Measurements from ENCODE around the gene COIL. TPM values are rescaled to one million over a fixed set of nuclear protein-coding genes. Genes with fewer than 3 reads are reported as not detected.

COIL gene
- polyA plus RNA-seq, 1 donor = 16.3 TPM

GRCh38 chr17:56935461-56935860 lies 25.4 kb downstream of the COIL start:
- no peak for DNase-seq (ENCODE audit: low read depth)

GRCh38 chr17:56934280-56934679 lies 26.6 kb downstream of the COIL start:
- DNase-seq (ENCODE audit: low read depth) = no peak

GRCh38 chr17:56933868-56934267 lies 27.0 kb downstream of the COIL start:
- no peak for DNase-seq (ENCODE audit: low read depth)

- DNase-seq (ENCODE audit: low read depth) = no peak
Observed at GRCh38 chr17:56933151-56933745, 27.6 kb downstream of the COIL start.

DNA sequence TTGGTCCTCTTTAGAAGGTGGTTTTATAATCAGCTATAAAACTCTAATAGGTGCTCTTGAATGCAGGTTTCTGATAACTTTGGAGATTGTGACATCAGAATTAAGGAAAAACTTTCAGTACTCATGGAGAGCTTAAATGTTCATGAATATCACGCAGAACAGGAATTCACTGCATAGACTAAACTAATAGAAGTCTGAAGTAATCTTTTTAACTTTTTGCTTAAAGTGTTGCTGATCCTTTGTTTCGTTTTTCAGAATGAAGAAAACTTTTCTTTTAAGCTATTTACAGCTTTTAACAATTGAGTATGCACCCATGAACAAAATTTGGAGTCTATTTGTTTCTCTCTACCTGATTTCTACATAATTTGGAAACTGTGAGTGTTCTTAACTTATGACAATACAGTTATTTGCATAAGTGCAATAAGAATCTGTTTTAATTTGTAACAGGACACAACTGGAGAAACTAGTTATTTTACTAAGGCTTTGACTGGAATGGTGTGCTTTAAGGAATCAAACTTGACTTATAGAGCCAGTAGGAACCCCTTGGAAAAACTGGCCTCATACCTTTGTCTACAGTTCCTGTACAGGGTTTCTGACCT lies 30.0 kb downstream of the COIL start:
- DNase-seq (ENCODE audit: low read depth) = no peak

- no peak for DNase-seq (ENCODE audit: low read depth)
Observed at GRCh38 chr17:56929362-56929969, 31.4 kb downstream of the COIL start.

- no peak for DNase-seq (ENCODE audit: low read depth)
Observed at GRCh38 chr17:56928586-56928985, 32.3 kb downstream of the COIL start.

GRCh38 chr17:56926704-56927103 lies 34.1 kb downstream of the COIL start:
- no peak for DNase-seq (ENCODE audit: low read depth)

DNA sequence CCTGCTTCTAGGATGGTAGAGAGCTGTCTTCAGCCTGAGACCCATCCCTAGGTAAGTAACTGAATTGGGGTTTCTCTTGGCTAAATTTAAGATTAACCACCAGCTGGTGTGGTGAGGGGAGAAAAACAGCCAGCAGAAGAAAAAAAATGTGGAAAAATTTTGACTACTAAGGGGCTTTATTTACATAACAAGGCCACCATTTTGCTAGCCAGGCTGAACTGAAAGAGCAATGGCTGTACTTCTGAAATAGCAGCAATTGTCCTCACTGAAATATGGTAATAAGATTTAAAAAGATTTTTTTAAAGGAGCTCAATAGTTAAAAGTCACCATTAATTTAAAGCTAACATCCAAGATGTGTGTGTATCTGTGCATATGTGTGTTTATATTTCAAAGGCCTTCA lies 34.6 kb downstream of the COIL start:
- no peak for DNase-seq (ENCODE audit: low read depth)

DNA sequence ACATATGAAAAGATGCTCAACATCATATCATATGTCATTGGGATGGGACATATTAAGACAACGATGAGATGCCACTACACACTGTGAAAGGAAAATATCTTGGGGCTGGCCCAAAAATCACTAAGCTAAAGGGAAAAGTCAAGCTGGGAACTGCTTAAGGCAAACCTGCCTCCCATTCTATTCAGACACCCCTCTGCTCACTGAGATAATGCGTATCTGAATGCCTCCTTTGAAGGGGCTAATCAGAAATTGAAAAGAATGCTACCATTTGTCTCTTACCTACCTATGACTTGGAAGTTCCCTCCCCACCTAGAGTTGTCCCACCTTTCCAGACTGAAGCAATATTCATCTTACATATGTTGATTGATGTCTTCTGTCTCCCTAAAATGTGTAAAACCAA lies 35.8 kb downstream of the COIL start:
- DNase-seq (ENCODE audit: low read depth) = no peak

DNA sequence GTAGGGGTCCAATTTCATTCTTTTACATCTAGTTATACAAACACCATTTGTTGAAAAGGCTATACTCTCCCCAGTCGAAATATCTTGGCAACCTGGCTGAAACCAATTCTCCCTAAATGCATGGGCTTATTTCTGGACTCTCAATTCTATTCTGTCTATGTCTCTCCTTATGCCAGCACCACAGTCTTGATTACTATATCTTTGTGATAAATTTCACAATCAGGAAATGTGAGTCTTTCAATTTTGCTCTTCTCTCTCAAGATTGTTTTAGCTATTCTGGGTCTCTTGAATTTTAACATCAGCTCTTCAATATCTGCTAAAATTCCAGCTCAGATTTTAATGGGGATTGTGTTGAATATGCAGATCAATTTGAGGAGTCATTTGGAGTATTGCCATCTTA lies 41.1 kb downstream of the COIL start:
- no peak for DNase-seq (ENCODE audit: low read depth)

GRCh38 chr17:56918916-56919315 lies 41.9 kb downstream of the COIL start:
- DNase-seq (ENCODE audit: low read depth) = no peak

DNA sequence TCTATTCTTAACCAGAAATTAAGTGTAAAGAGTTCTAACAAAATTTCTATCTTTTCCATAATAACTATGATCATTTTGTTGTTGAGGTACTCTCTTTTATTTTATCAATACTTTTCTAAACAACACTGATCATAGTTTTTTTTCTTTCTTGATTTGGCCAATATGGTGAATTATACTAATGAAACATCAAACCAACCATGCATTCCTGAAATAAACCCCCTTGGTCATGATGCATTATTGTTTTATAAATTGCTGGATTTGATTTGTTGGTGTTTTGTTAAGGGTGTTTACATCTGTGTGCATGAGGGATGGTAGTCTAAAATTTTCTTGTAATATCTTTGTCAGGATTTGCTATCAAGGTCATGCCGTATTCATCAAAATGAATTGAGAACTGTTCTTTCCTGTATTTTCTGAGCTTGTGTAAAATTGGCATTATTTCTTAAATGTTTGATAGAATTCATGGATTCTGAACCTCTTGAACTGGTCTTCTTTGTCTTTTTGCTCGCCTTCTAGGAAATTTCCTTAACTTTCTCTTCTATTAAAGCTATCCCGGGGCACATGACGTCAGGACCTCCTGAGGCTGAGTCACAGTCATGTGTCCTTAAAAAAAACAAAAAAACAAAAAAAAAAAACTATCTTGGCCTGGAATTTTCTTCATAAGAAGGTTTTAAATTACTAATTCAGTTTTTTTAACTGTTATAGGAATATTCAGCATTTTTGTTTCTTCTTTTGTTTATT lies 43.1 kb downstream of the COIL start:
- DNase-seq (ENCODE audit: low read depth) = no peak

DNA sequence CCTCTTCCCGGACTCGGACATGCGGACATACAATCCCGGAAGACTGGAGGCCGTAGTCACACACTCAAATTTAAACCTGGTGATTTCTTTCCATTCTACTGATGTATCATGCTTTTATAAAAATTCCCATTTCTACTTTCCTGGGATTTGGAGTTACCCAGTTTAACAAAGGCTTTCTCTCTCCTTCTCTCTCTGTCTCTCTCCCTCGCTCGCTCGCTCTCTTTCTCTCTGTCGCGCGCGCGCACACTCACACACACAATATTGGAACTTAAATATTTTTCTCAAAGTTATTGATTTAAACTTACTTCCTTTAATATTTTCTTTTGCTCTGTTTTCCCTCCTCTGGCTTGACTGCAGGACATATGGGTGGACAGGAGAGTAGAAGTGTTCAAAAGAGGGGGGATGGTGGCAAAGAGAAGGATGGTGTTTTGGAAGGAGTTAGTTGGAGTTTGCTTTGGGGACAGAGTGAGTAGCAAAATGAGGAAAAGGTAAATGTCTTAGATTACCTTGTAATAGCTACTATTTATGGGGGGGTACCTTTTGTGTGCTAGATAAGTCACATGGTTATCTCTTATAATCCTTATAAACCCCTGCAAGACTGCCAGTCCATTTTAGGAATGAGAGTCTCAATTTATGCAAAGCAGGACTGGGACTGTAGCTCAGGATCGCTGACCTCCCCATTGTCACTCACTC lies 46.1 kb downstream of the COIL start:
- no peak for DNase-seq (ENCODE audit: low read depth)

GRCh38 chr17:56913867-56914580 lies 46.8 kb downstream of the COIL start, which contains the start of gene TRIM25:
TRIM25 (minus strand) TSS chr17:56914049; CDS start chr17:56913988, 61 bp downstream.
- no peak for DNase-seq (ENCODE audit: low read depth)

DNA sequence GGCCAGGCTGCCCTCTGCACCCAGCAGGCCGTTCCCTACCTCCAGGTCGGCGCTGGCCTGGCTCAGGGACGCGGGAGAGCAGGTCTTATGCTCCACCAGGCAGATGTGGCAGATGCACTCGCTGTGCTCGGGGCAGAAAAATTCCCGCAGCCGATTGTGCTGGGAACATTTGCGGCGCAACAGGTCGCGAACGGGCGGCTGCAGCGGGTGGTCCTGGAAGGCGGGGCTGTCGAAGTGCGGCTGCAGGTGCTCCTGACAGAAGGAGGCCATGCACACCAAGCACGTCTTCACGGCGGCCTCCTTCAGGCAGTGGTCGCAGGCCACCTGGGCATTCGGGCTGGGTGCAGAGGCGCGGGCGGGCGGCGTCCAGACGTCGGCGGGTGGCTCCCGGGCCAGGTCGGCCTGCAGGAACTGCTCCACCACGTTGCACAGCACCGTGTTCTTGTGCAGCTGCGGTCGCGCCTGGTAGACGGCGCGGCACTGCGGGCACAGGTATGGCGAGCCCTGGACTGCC lies 47.4 kb downstream of the COIL start:
- no peak for DNase-seq (ENCODE audit: low read depth)

DNA sequence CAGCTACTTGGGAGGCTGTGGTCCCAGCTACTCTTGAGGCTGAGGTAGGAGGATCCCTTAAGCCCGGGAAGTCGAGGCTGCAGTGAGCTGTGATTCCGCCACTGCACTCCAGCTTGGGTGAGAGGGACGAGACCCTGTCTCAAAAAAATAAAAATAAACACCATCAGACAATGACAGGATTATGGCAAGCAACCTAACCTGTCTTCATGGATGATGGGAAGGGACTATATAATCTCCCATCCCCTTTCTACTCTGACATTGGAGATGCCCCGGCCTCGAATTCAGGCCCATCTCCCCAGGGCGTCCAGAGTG lies 47.9 kb downstream of the COIL start:
- DNase-seq (ENCODE audit: low read depth) = no peak

GRCh38 chr17:56912105-56912999 lies 48.5 kb downstream of the COIL start:
- DNase-seq (ENCODE audit: low read depth) = no peak

- DNase-seq (ENCODE audit: low read depth) = no peak
Observed at GRCh38 chr17:56910509-56911235, 50.2 kb downstream of the COIL start.

All from forelimb muscle (tissue), 1 donor.